Spleen (tissue), 11 donors: ENCODE measurements around the gene CERS5. TPM values are rescaled to one million over a fixed set of nuclear protein-coding genes. Genes with fewer than 3 reads are reported as not detected.

Experiments
- DNase-seq: peaks from one replicate; pipeline ENCODE4 v3.0.0-alpha.2; 2020
- H3K27ac ChIP-seq, 8 donors: fragments of 200-600 bp; sonication (generic) in 7 of 8; 1 replicate in 4 of 8; 2 replicates in 4 of 8; pipeline versions ENCODE4 v1.5.0 to v1.8.0; 2016 to 2021; ENCODE audit warnings: inconsistent platforms in 4 of 8, mild to moderate bottlenecking in 4 of 8, moderate library complexity in 1 of 8
- H3K27me3 ChIP-seq, 7 donors: fragments of 200-600 bp; sonication (generic) in 6 of 7; replicated peaks in 1 of 7; 1 replicate in 4 of 7; 2 replicates in 3 of 7; pipeline versions ENCODE4 v1.5.0 to v1.8.0; 2016 to 2021; ENCODE audit warnings: inconsistent platforms in 3 of 7, mild to moderate bottlenecking in 1 of 7
- H3K36me3 ChIP-seq, 6 donors: fragments of 200-600 bp; sonication (generic) in 5 of 6; 1 replicate in 4 of 6; 2 replicates in 2 of 6; pipeline versions ENCODE4 v1.5.0 to v1.8.0; 2016 to 2021; ENCODE audit warnings: inconsistent platforms in 2 of 6
- H3K4me1 ChIP-seq, 6 donors: fragments of 200-600 bp; sonication (generic) in 5 of 6; 1 replicate in 3 of 6; 2 replicates in 3 of 6; pipeline versions ENCODE4 v1.5.0 to v1.8.0; 2016 to 2021; ENCODE audit warnings: inconsistent platforms in 3 of 6
- H3K4me3 ChIP-seq, 8 donors: fragments of 200-600 bp; sonication (generic) in 7 of 8; 1 replicate in 4 of 8; 2 replicates in 4 of 8; pipeline versions ENCODE4 v1.5.0 to v1.8.0; 2016 to 2021; ENCODE audit warnings: inconsistent platforms in 4 of 8, mild to moderate bottlenecking in 4 of 8, moderate library complexity in 2 of 8
- H3K9me3 ChIP-seq, 8 donors: fragments of 200-600 bp; sonication (generic) in 7 of 8; 1 replicate in 4 of 8; 2 replicates in 4 of 8; pipeline versions ENCODE4 v1.5.0 to v1.8.0; 2016 to 2021; ENCODE audit warnings: inconsistent platforms in 4 of 8
- CTCF ChIP-seq, 11 experiments: fragments of 200-600 bp in 7 of 11; fragments of 450-650 bp in 4 of 11; sonication (generic) in 4 of 11; IDR thresholded peaks in 8 of 11; conservative IDR thresholded peaks in 3 of 11; 1 replicate in 7 of 11; 2 replicates in 4 of 11; pipeline versions ENCODE4 v1.4.0 to v1.8.0; 2016 to 2021; ENCODE audit warnings: antibody characterized with exemption in 11 of 11, inconsistent platforms in 4 of 11, mild to moderate bottlenecking in 1 of 11
- POLR2A ChIP-seq, 3 donors: fragments of 450-650 bp; IDR thresholded peaks; one replicate each; pipeline ENCODE4 v1.5.1; 2017; ENCODE audit warnings: antibody characterized with exemption in 3 of 3, mild to moderate bottlenecking in 1 of 3
- POLR2AphosphoS5 ChIP-seq, 3 donors: sonication (generic); formaldehyde crosslinking; IDR thresholded peaks; one replicate each; pipeline ENCODE4 v1.5.1; 2017; ENCODE audit warnings: antibody characterized with exemption in 3 of 3
- WGBS, 5 donors: extraction: QIAGEN DNeasy Blood & Tissue Kit in 3 of 5; methylation state at CpG; one replicate each; pipeline versions ENCODE4 v1.1.5 to v1.1.7; 2013 to 2018; 5-methylcytosine and 5-hydroxymethylcytosine counted together
- intact Hi-C: fragments of 100-400 bp; cut with DNase I; formaldehyde crosslinking; loops from one replicate; pipeline ENCODE4 v1.15.0; 2023; ENCODE audit warnings: low total_unique reads
- polyA plus RNA-seq, 3 donors: library from polyadenylated mRNA; stranded (reverse); fragments of 200-250 nt; gene quantifications; one replicate each; pipeline ENCODE4 v1.2.1, GENCODE V29; 2013
- total RNA-seq, 7 donors: library from RNA; depleted of rRNA in 3 of 7; stranded (reverse); fragments of >200 nt in 3 of 7; fragmentation: NEBNext Ultra II Directional in 4 of 7; extraction: Animal tissue kit (Norgen Biotek cat#: 25700) in 4 of 7; gene quantifications; one replicate each; pipeline versions ENCODE4 v1.1.0 to v1.2.1, GENCODE V29; 2016 to 2021
- donor health status: healthy with polysubstance abuse.
- donor health status: DM: no; HTN: no; CAD: no; lungs with moderate emphysema.
- donor health status: DM: no; HTN: no; CAD: no.
- donor health status: Bipolar disorder and iron deficiency.
- donor health status: healthy.
- donor health status: DM: no; HTN: no; CAD: no.
- donor health status: DM: yes; HTN: yes; CAD: no.

The CERS5 gene
- total and polyA plus RNA-seq, 10 donors = 21.8 to 90.8 (median 43.6) TPM

DNA sequence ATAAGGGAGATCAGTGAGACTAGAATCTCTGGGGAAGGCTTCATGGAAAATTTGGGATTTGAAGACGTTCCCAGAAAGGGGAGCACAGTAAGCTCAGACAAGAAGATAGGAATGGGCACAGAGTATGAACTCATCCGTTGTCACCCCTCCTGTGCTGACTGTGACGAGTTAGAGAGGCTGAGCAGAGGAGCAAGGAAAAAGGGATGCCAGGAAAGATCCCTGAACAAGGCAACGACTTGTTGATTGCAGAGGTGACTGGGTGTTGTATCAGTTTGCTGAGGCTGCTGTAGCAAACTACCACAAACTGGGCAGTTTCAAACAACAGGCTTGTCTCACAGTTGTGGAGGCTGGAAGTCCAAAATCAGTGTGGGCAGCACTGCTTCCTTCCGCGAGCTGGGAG, 69.2 kb downstream of the CERS5 start:
- H3K27me3 ChIP-seq = no peaks in the 10 kb centered on the region
- no peak for TF ChIP-seq POLR2AphosphoS5 (IDR thresholded peaks at IDR 0.05)
- TF ChIP-seq CTCF (IDR thresholded peaks at IDR 0.05 in 8 of 11, conservative IDR thresholded peaks at IDR 0.05 in 3 of 11) = no peak
- TF ChIP-seq POLR2A (IDR thresholded peaks at IDR 0.05) = no peak
- H3K4me3 ChIP-seq = no peak overlapping the region
- peak; percentile 2 for DNase-seq
- no peak overlapping the region for H3K27ac ChIP-seq
- no peaks in the 10 kb centered on the region for H3K9me3 ChIP-seq
- 85 to 95% (median 94%) methylated on average over 6 of the region's 6 CpGs for WGBS, 5 donors
- peaks cover 18 to 99% (median 85%) of the 10 kb centered on the region in 6 donors for H3K36me3 ChIP-seq
- H3K4me1 ChIP-seq = no peaks in the 10 kb centered on the region
- intact Hi-C loops = no loop called here

GRCh38 chr12:50090391-50090790, 76.8 kb downstream of the CERS5 start:
- Histone ChIP-seq H3K4me1 (peaks cover 7 to 39% (median 33%) of the 10 kb centered on the region in 6 donors), H3K4me3 (no peak overlapping the region), H3K27me3 (no peaks in the 10 kb centered on the region), H3K27ac (no peak overlapping the region), H3K36me3 (peaks cover 19 to 91% (median 81%) of the 10 kb centered on the region in 6 donors), H3K9me3 (no peaks in the 10 kb centered on the region)
- DNase-seq = peak; percentile 18
- TF ChIP-seq CTCF (IDR thresholded peaks at IDR 0.05 in 8 of 11, conservative IDR thresholded peaks at IDR 0.05 in 3 of 11) = no peak
- no peak for TF ChIP-seq POLR2AphosphoS5 (IDR thresholded peaks at IDR 0.05)
- TF ChIP-seq POLR2A (IDR thresholded peaks at IDR 0.05) = no peak
- 93 to 97% (median 95%) methylated on average over 5 of the region's 5 CpGs for WGBS, 5 donors
- intact Hi-C loops = no loop called here

DNA sequence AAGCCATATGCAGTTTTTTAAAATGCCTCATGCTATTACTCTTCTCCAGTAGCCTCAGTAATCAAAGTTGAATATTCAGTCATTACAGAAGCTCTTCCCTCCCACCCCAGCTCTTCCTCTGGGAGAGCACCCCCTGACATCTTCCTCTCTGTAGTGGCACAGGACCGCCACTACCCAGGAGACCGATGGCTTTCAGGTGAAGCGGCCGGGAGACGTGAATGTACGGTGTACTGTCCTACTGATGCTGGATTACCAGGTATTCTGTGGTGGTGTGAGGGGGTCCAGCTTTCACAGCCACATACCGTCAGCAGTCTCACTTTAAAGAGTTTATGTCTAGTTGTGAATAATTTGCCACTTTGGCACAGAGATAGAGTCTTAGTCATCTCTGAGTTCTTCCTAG, 77.4 kb downstream of the CERS5 start:
- Histone ChIP-seq H3K36me3 (peaks cover 19 to 84% (median 75%) of the 10 kb centered on the region in 6 donors), H3K9me3 (no peaks in the 10 kb centered on the region), H3K27ac (no peak overlapping the region), H3K27me3 (no peaks in the 10 kb centered on the region), H3K4me3 (no peak overlapping the region), H3K4me1 (peaks cover 7 to 42% (median 33%) of the 10 kb centered on the region in 6 donors)
- 96 to 99% (median 98%) methylated on average over 7 of the region's 7 CpGs for WGBS, 5 donors
- peak; percentile 11 for DNase-seq
- TF ChIP-seq POLR2A (IDR thresholded peaks at IDR 0.05) (no peak), CTCF (IDR thresholded peaks at IDR 0.05 in 8 of 11, conservative IDR thresholded peaks at IDR 0.05 in 3 of 11) (no peak), POLR2AphosphoS5 (IDR thresholded peaks at IDR 0.05) (no peak)
- intact Hi-C loops = loop anchor here (5.0 kb wide), 1 partner anchor 78 kb away; the partner anchor contains the start of gene CERS5

GRCh38 chr12:50088577-50089335, 78.4 kb downstream of the CERS5 start:
- 12 to 40% (median 37%) methylated on average over 3 of the region's 3 CpGs for whole genome bisulfite sequencing, 5 donors
- Histone ChIP-seq H3K27ac (peak overlapping the region in 3 of 8 donors; percentile 28 to 99 (median 31)), H3K9me3 (no peaks in the 10 kb centered on the region), H3K27me3 (no peaks in the 10 kb centered on the region), H3K36me3 (peaks cover 13 to 74% (median 65%) of the 10 kb centered on the region in 6 donors), H3K4me1 (peaks cover 7 to 51% (median 41%) of the 10 kb centered on the region in 6 donors), H3K4me3 (no peak overlapping the region)
- intact Hi-C loops = loop anchor here (5.0 kb wide), 1 partner anchor 79 kb away; the partner anchor contains the start of gene CERS5
- peak; percentile 13 for DNase-seq
- peak; percentile 48 to 87 (median 77) for TF ChIP-seq CTCF (IDR thresholded peaks at IDR 0.05 in 8 of 11, conservative IDR thresholded peaks at IDR 0.05 in 3 of 11)
- TF ChIP-seq POLR2A (IDR thresholded peaks at IDR 0.05) = no peak
